Activated T-cell treated with anti-CD3 and anti-CD28 coated beads, Interleukin-2, amount 50 U/mL, for 48 hours (primary cell): ENCODE measurements around the gene AGRN.
"Not testable (repeated sequence)": the region's sequence is repeated elsewhere in the genome, so short reads cannot be mapped to it uniquely, and the experiment has no call there.

ENCODE experiments used
- DNase-seq, 2 experiments: peaks; one replicate each; pipeline ENCODE4 v3.0.0-alpha.2; 2020

The AGRN gene

DNA sequence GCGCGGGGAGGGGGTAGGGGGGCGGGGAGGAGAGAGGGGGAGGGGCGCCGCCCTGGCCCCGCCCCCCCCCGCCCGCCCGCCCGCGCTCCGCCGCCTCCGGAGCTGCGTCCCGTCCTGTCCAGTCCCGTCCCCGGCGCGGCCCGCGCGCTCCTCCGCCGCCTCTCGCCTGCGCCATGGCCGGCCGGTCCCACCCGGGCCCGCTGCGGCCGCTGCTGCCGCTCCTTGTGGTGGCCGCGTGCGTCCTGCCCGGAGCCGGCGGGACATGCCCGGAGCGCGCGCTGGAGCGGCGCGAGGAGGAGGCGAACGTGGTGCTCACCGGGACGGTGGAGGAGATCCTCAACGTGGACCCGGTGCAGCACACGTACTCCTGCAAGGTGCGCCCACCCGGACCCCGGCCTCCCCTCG, at the start of gene AGRN:
Gene AGRN (plus strand): TSS at position 121 of the 405 bp plus-strand sequence. CDS start 53 bp downstream, at position 174.
- DNase-seq, result peak; percentile 61 to 66

DNA sequence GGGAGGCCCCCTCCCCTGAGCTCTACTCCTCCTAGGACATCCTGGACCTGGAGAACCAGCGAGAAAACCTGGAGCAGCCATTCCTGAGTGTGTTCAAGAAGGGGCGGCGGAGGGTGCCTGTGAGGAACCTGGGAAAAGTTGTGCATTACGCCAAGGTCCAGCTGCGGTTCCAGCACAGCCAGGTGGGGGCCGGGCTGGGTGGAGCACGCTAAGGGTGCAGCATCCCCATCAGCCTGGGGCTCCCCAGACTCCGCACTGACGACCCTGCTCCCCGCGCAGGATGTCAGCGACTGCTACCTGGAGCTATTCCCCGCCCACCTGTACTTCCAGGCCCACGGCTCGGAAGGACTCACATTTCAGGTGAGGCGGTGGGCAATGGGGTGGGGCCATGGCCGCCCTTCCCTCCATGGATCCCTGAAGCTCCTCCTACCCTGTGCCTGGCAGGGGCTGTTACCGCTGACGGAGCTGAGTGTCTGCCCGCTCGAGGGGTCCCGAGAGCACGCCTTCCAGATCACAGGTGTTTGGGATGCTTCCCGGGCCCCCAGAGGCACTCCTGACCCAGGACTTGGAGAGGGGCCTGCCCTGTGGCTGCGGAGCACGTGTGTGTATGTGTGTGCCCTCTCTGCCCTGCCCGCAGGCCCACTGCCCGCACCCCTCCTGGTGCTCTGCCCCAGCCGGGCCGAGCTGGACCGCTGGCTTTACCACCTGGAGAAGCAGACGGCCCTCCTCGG, 49.5 kb upstream of the AGRN start:
- no peak for DNase-seq

DNA sequence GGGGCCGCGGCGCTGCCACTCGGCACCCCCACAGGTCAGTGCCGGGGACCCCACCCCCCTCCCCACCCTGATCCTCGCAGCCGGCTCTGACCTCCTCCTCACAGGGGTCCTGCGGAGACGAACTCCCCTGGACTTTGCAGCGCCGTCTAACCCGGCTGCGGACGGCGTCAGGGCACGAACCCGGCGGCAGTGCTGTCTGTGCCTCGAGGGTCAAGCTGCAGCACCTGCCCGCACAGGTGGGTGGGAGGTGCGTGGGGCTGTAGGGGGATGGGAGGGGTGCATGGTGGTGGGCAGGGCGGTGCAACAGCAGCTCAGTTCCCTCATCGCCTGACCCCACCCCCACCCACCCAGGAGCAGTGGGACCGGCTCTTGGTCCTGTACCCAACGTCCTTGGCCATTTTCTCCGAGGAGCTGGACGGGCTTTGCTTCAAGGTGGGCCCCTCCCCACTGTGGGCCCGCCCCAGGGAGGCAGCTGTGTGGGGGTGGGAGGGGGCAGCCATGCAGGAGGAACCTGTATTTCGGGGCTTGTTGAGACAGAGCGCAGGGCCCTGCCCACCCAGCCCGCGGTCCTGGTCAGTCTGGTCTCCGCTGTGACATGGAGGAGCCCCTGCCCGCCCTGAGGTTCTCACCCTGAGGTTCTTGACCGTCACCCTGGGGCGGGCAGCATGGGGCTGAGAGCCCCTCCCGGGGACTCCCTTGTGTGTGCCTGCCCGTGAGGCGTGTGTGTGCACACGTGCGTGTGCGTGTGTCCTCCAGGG, 48.8 kb upstream of the AGRN start:
- no peak for DNase-seq

- DNase-seq, result no peak
These were observed 48.0 kb upstream of the AGRN start for GRCh38 chr1:971751-972506.

DNA sequence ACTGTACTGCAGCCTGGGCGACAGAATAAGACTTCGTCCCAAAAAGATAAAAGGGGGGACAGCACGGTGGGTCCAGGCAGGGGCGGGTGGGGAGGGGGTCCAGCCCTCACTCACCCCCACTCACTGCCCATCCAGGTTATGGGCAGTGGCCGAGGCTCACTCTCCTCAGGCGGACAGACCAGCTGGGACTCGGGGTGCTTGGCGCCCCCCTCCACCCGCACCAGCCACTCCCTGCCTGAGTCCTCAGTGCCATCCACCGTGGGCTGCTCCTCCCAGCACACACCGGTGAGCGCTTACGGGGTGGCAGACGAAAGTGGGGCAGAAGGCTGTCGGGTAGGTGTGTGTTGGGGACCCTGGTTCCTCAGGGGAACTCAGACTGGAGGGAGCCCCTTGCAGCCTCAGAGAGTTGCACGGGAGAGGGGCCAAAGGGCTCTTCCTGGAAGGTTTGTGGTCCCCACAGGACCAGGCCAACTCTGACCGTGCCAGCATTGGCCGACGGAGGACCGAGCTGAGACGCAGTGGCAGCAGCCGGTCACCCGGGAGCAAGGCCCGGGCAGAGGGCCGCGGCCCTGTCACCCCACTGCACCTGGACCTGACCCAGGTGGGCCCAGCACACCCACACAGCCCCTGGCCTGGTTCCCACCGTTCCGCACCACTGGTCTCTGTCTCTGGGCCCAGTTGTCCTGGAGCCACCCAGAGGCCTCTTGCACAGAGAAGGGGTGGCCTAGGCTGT, 47.0 kb upstream of the AGRN start:
- DNase-seq, result no peak

DNA sequence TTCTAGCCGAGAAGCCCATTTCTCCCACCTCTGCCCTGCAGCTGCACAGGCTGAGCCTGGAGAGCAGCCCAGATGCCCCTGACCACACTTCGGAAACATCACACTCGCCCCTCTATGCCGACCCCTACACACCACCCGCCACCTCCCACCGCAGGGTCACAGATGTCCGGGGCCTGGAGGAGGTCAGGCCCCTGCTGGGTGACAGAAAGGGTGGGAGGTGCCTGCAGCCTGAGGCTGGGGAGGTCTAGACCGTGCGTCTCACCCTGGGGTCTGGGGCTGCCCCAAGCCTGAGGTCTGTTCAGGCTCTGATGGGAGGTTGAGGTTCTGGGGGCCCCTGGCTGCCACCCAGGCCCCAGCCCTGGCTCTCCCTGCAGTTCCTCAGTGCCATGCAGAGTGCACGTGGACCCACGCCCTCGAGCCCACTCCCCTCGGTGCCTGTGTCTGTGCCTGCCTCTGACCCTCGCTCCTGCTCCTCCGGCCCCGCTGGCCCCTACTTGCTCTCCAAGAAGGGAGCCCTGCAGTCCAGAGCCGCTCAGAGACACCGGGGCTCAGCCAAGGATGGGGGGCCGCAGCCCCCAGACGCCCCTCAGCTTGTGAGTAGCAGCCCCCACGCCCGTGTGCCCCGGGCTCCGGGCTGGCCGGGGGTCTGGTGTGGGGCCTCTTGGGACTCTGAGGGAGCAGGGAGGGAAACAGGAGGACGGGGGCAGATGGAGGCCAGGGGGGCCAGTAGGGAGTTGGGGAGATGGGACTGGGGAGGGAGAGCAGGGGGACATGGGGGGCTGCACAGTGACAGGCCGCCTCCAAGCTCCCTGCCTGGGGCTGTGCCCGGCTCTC, 46.2 kb upstream of the AGRN start:
- DNase-seq, result no peak

- no peak for DNase-seq
These were observed 45.7 kb upstream of the AGRN start for GRCh38 chr1:974293-974640.

DNA sequence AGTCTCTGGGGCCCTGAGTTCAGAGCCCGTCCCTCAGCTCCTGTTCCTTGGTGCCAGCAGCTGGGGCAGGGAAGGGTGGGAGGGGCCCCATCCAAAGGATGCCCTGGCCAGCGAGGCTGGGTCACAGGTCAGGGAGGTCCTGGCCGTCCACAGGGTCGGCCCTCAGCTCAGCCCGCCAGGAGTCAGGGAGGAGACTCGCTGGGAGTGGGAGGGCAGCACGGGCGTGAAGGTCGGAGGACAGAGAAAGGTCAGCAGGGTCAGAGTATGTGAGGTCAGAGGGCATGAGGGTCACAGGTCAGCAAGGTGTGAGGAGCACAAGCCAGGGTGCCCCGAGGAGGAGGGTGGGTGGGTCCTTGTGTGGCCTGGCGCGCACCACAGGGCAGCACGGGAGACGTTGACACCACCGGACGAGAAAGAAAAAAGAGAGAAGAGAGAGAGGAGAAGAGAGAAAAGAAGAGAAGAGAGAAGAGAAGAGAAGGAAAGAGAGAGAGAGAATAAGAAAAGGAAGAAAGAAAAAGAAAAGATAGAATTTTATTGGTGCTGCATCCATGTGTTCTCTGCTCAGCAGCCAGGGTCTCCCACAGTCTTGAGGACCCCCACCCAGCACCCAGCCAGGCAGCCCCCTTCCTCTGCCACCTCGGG, 45.1 kb upstream of the AGRN start:
- no peak for DNase-seq

- DNase-seq, result no peak
These were observed 44.6 kb upstream of the AGRN start for GRCh38 chr1:975365-975764.

- peak; percentile 74 to 83 for DNase-seq
These were observed 43.8 kb upstream of the AGRN start for GRCh38 chr1:975896-976683.

GRCh38 chr1:976791-977190, 43.1 kb upstream of the AGRN start:
- DNase-seq, result not testable (repeated sequence)

GRCh38 chr1:978069-978834, 41.7 kb upstream of the AGRN start:
- no peak for DNase-seq

- DNase-seq, result no peak
These were observed 40.8 kb upstream of the AGRN start for GRCh38 chr1:978835-979743.

GRCh38 chr1:979744-980072, 40.2 kb upstream of the AGRN start:
- no peak for DNase-seq

GRCh38 chr1:980137-980571, 39.8 kb upstream of the AGRN start:
- DNase-seq, result no peak

DNA sequence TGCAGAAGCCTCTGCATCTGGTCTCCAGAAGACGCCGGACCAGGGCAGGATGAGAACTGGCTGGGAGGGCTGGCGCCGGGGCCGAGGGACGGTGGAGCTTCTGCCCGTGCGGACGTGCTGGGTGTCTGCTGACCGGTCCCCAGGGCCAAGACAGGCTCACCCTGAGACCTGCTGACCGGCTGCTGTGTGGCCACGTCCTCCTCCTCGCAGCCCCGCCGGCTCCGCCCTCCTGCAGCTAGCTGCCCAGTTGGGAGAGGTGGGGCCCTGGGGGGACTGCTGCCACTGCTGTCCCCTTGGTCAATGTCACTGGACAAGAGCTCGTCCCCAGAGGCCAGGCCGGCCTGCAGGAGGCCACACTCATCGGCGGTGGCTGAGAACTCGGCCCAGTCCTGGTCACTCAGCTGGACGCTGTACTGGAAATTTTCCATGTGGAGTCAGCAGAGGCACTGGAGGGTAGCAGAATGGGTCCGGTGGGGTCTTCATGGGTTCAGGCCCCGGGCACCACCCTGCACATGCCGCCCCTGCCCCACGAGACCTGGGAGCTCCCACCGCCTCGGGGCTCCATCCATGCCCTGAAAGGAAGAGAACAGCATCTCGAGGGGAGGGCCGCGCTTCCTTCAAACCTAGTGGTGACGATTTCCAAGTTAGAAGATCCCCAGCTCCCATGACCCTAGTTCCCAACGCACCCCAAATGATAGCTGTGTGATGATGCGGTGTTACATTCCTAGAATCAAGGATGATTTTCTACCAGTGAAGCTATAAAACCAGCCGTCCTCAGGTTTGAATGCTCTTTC, 39.1 kb upstream of the AGRN start:
- no peak for DNase-seq

DNA sequence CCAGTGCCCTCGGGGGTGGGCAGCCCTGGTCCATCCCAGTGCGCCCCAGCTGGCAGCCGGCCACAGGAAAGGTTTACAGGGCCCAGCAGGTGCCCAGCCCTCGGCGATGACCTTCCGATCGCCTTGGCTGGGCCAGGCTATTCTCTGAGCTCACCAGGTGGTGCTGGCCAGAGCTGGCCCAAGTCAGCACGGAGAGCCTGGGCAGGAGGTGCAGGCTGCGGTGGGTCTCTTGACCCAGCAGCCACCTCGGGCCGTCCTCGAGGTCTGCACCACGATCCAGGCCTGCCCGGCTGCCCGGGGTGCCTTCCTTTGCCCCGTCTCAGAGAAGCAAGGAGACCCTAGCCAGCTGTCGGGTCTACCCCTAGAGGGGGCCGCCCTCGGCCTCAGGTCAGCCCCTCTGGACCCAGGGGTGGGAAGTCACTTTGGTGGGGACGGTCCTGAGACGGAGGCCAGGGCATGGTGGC, 38.4 kb upstream of the AGRN start:
- no peak for DNase-seq
